Neural progenitor cell (in vitro differentiated cells): ENCODE data around the gene TCTN1.

Experiments used
- EZH2phosphoT487 ChIP-seq: fragments of 200-600 bp; sonication (generic); IDR thresholded peaks from 2 replicates; pipeline ENCODE4 v1.6.1; 2017; ENCODE audit warnings: antibody characterized with exemption
- TF ChIP-seq, protein P1 (sequence below): fragments of 200-600 bp; sonication (generic); IDR thresholded peaks from 2 replicates; pipeline ENCODE4 v1.5.1; 2017; ENCODE audit warnings: antibody characterized with exemption, mild to moderate bottlenecking

DNA sequence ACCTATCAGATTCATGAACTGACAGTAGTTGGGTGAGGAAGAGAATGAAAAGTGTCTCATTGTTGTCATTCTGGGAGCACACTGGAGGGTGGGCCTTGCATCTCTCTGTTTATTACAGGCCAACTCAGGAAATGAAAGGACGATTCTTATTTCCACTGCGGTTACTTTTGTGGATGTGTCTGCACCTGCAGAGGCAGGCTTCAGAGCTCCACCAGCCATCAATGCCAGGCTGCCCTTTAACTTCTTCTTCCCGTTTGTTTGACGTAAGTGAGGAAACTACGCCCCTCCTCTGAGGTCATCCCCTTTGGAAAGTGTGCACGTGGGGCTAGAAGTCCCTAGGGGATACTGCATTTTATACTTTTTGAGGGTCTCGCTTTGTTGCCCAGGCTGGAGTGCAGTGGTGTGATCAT, 33.7 kb downstream of the TCTN1 start:
- TF ChIP-seq EZH2phosphoT487 = no peak
- TF ChIP-seq, protein P1, sequence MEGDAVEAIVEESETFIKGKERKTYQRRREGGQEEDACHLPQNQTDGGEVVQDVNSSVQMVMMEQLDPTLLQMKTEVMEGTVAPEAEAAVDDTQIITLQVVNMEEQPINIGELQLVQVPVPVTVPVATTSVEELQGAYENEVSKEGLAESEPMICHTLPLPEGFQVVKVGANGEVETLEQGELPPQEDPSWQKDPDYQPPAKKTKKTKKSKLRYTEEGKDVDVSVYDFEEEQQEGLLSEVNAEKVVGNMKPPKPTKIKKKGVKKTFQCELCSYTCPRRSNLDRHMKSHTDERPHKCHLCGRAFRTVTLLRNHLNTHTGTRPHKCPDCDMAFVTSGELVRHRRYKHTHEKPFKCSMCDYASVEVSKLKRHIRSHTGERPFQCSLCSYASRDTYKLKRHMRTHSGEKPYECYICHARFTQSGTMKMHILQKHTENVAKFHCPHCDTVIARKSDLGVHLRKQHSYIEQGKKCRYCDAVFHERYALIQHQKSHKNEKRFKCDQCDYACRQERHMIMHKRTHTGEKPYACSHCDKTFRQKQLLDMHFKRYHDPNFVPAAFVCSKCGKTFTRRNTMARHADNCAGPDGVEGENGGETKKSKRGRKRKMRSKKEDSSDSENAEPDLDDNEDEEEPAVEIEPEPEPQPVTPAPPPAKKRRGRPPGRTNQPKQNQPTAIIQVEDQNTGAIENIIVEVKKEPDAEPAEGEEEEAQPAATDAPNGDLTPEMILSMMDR = no peak
